ENCODE data around the gene DZIP3.

DZIP3 gene

GRCh38 chr3:108589081-108589997, at the start of gene DZIP3, which contains the start of gene CIP2A:
Gene DZIP3 (plus strand): TSS chr3:108589722. CDS start chr3:108605407, 15,685 bp downstream.
Gene CIP2A (minus strand): TSS chr3:108589438. CDS start chr3:108589375, 63 bp downstream.
- DNase-seq: peak; percentile 97

GRCh38 chr3:108546247-108546646, 43.3 kb upstream of the DZIP3 start:
- no peak for DNase-seq

- DNase-seq: no peak
Measured at GRCh38 chr3:108546692-108547091, 42.8 kb upstream of the DZIP3 start.

- no peak for DNase-seq
Measured at GRCh38 chr3:108548304-108548703, 41.2 kb upstream of the DZIP3 start.

GRCh38 chr3:108548886-108549285, 40.6 kb upstream of the DZIP3 start:
- no peak for DNase-seq

GRCh38 chr3:108552267-108553159, 37.0 kb upstream of the DZIP3 start:
- DNase-seq: peak; percentile 68

DNA sequence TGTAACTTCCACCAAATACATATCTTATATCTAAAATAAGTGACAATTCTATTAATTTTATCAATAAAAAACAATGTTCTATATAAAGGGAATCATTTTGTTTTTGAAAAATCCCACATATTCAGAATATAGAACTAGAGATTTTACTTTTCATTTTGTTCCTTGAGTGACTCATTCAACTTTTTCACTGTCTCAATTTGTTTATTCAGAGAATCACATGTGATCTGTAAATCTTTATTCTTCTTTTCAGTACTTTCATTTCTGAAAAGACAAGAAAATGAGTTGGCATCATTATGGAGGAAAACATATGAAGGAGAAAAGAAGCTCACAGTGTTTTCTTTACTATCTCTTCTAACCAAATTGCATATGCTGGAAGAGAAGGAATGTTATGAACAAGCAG, 35.3 kb upstream of the DZIP3 start:
- no peak for DNase-seq

DNA sequence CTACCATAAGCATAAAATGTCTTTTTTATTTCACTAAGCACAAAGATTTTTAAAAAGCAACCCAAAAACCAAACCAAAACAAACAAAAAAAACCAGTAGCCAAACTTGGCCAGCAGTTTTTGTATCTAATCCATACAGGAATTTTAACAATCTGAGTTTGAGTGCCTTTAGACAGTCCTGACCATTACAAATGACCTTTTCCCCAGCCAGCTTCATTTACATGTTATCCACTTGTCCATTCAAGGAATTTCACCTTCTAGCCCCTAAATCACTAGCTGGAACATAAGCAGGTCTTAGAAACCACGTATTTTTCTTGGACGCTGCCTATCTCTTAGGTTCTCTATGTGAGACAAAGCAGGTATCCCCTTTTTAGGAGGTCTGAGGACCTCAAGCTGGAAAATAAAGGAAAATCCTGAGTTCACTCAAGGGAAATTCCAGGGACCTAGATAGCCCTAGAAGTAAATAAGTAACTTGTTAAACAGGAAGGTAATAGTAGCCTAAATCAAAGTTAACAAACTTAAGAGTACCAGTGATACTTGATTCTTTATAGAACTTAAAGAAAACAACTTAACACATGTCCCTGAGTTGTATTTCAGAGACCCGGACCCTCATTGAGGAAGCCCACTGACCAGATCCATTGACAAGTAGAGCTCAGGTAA, 34.5 kb upstream of the DZIP3 start:
- no peak for DNase-seq

GRCh38 chr3:108555966-108556581, 33.4 kb upstream of the DZIP3 start:
- no peak for DNase-seq

DNA sequence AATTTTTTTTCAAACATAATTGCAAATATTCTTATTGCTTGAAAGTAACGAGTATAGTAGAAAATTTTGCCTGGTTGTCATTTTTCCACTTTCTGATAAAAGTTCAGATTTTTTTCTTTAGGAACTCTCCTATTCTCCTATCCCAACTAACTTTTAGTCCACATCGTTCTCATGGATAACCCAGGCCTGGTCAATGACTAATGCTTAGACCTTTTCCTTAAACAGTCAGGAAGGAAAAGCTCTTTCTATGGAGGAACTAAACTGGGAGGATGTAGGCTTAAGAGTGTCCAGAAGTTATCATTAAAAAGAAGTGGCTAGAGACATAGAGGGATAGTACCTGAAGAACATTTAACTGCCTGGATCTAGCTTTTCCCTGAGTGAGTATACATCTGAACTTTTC, 27.0 kb upstream of the DZIP3 start:
- DNase-seq: no peak

DNA sequence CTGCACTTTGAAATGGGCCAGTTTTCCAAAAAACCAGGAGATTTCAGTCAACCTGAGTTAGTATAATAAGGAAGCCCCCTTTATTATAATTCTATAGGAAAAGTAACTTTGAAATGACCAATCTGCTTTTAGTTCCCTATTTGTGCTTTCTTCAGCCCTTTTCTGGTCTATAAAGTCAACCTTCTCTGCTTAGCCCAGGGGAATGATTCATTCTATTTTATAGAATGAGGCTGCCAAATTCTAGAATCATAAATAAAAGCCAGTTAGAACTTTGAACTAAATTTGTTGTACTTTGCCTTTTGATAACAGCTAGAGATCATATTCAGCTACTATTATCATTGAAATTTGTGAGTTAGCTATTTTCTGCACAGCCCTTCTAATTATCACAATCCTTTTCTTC, 25.0 kb upstream of the DZIP3 start:
- peak; percentile 22 for DNase-seq

DNA sequence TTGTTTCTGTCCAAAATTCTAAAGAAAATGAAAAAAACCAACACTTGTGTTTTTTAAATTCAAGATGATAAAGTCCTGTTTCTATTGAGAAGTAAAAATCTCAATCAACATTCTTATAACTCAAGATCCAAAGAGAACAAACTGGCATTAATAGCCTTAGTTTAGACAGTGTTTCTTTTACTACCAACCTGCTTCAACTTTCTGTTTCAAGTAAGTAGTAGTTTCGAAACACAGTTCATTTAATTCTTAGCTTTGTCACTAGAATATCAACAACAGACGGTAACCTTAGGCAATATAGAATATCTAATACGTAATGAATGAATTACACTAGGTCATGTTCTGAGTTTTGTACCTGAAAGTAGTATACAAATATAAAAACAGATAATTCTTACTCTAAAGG, 24.0 kb upstream of the DZIP3 start:
- DNase-seq: no peak

- no peak for DNase-seq
Measured at GRCh38 chr3:108566599-108566998, 22.9 kb upstream of the DZIP3 start.

GRCh38 chr3:108569336-108569735, 20.2 kb upstream of the DZIP3 start:
- DNase-seq: no peak

- DNase-seq: no peak
Measured at GRCh38 chr3:108578064-108578463, 11.5 kb upstream of the DZIP3 start.

DNA sequence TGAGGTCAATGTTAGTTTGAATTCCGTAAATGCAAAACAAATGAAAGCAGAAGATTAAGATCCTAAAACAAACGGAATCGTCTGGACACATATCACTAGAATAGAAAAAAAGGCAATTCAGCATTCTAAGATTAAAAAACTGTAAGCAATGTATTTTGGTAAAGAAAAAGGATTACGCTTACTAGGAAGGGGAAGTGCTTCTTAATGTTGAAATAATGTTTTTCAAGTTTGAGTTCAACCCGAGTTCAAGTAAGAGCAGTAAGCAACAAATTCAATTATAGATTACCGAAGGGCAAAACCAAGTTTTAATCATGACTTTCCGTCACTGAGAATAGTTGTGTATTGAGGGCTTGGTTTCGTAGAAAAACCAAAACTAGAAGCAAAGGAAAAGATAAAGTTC, 921 bp upstream of the DZIP3 start:
- DNase-seq: peak; percentile 76

DNA sequence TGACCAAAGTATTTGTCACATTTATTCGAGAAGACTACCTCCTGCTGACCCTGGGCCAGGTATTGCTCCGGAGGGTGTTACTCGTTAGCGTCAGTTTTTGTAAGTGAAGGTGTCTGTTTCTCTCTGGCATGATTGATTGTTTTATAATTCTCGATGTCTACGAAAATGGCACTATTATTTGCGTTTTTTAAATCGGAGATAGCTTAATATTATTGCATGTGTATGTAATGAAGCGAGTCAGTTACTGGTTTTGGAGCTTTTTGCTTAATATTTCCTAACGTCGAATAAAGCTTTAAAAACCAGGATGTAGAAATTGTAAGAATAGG, 439 bp downstream of the DZIP3 start:
- DNase-seq: no peak

- peak; percentile 23 for DNase-seq
Measured at GRCh38 chr3:108590460-108590859, 938 bp downstream of the DZIP3 start.

DNA sequence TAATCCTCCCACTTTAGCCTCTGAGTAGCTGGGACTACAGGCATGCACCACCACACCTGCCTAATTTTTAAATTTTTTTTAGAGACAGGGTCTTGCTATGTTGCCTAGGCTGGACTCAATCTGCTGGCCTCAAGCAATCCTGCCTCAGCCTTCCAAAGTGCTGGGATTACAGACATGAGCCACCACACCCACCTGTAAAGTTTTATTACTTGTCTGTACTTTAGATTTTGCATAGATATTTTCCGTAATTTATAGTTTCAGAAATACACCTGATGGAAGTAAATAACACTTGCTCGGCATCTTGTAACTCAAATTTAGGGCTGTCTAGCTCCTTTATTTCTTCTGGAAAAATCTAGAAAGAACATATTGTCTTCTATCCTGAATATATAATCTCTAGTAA, 5.8 kb downstream of the DZIP3 start:
- no peak for DNase-seq

GRCh38 chr3:108598375-108598774, 8.9 kb downstream of the DZIP3 start:
- peak; percentile 65 for DNase-seq

GRCh38 chr3:108599677-108600409, 10.3 kb downstream of the DZIP3 start:
- DNase-seq: peak; percentile 89

Measured in OCI-M1 (cell line).